G401.6 (cell line): ENCODE data around the gene OR52D1.

Source experiments
- FAIRE-seq: peaks from 2 replicates; lab custom pipeline; 2012; peaks lifted over from hg19 to GRCh38; lab: Jason Lieb, UNC

The OR52D1 gene

GRCh38 chr11:5514841-5515240, 26.4 kb downstream of the OR52D1 start:
- FAIRE-seq, result no peak

GRCh38 chr11:5516599-5516998, 28.1 kb downstream of the OR52D1 start, which contains the start of gene UBQLNL:
UBQLNL (minus strand) TSS chr11:5516699; CDS start chr11:5516441, 258 bp downstream.
- FAIRE-seq, result no peak

GRCh38 chr11:5521540-5521939, 33.1 kb downstream of the OR52D1 start:
- no peak for FAIRE-seq

GRCh38 chr11:5522308-5522707, 33.8 kb downstream of the OR52D1 start:
- no peak for FAIRE-seq

GRCh38 chr11:5524756-5525155, 36.3 kb downstream of the OR52D1 start:
- FAIRE-seq, result no peak

- no peak for FAIRE-seq
These were observed 39.2 kb downstream of the OR52D1 start for GRCh38 chr11:5527716-5528115.

- FAIRE-seq, result no peak
These were observed 40.0 kb downstream of the OR52D1 start for GRCh38 chr11:5528495-5528894.

GRCh38 chr11:5531053-5531831, 42.8 kb downstream of the OR52D1 start:
- FAIRE-seq, result no peak

GRCh38 chr11:5534046-5534445, 45.6 kb downstream of the OR52D1 start:
- FAIRE-seq, result no peak

- FAIRE-seq, result no peak
These were observed 48.0 kb downstream of the OR52D1 start for GRCh38 chr11:5536482-5536881.
